H1 (cell line): ENCODE data around the gene LEMD1. TPM values are rescaled to one million over a fixed set of nuclear protein-coding genes. Genes with fewer than 3 reads are reported as not detected.

ENCODE experiments used
- GABPA ChIP-seq: IDR thresholded peaks from 2 replicates; pipeline ENCODE4 v1.6.1; 2011; ENCODE audit warnings: mild to moderate bottlenecking, low read length, moderate library complexity, borderline replicate concordance; ENCODE audit not compliant: insufficient read depth
- RFX5 ChIP-seq: IDR thresholded peaks from 2 replicates; pipeline ENCODE4 v1.6.1; 2011; ENCODE audit warnings: low read depth, low read length, improper control_type of control experiment, borderline replicate concordance
- RNF2 ChIP-seq: fragments of 200-900, 300-1000 bp; sonication (generic); IDR thresholded peaks from 2 replicates; pipeline ENCODE4 v1.7.1; 2016; ENCODE audit warnings: borderline replicate concordance, low read depth, mild to moderate bottlenecking, antibody characterized with exemption, low read length; ENCODE audit not compliant: poor library complexity, severe bottlenecking; ENCODE audit errors: missing control alignments
- TAF1 ChIP-seq: IDR thresholded peaks from 2 replicates; pipeline ENCODE4 v1.6.1; 2011; ENCODE audit warnings: mild to moderate bottlenecking, low read depth, low read length
- polyA plus RNA-seq, 7 experiments: library from polyadenylated mRNA; depleted of rRNA in 3 of 7; stranded (reverse) in 5 of 7; unstranded in 2 of 7; fragments of >200 nt in 5 of 7; fragments of 200-250 nt in 2 of 7; gene quantifications; 1 replicate in 5 of 7; 2 replicates in 1 of 7; 4 replicates in 1 of 7; pipeline versions ENCODE4 v1.2.1 to v1.2.3, GENCODE V29; 2011 to 2013; ENCODE audit warnings: missing spikeins in 2 of 7, mixed read lengths in 2 of 7
- total RNA-seq: library from RNA; stranded (reverse); fragmentation: NEBNext Ultra II Directional; extraction: Animal tissue kit (Norgen Biotek cat#: 25700); gene quantifications from 2 replicates; pipeline ENCODE4 v1.2.1, GENCODE V29; 2021
- TF ChIP-seq, protein P1 (sequence below): IDR thresholded peaks from 2 replicates; pipeline ENCODE4 v1.6.1; 2012; ENCODE audit warnings: inconsistent platforms

The LEMD1 gene
- total and polyA plus RNA-seq, 2 of the 8 experiments (the other 6 are each of a cell fraction or from before 2014, with no cell fraction given) = 10.0 to 10.5 TPM

DNA sequence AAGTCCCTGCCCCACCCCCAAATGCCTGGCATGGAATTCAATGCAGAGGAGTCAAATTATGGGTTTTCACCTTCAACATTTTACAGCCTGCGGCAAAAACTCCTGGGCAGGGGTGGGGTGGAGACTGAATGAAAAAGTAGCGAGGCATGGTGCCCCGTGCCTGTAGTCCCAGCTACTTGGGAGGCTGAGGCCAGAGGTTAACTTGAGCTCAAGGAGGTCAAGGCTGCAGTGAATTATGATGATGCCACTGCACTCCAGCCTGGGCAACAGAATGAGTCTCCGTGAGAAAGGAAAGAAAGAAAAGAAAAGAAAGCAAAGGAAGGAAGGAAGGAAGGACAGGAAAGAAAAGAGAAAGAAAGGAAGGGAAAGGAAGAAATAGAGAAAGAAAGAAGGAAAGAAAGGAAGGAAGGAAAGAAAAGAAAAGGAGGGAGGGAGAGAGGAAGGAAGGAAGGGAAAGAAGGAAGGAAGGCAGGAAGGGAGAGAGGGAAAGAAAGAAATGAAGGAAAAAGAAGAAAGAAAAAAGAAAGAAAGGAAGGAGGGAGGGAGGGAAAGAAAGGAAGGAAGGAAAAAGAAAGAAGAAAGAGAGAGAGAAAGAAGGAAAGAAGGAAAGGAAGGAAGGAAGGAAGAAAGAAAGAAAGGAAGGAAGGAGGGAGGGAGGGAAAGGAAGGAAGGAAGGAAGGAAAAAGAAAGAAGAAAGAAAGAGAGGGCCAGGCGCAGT, 11.1 kb downstream of the LEMD1 start (continued):
- TF ChIP-seq GABPA (no peak), RFX5 (no peak), TAF1 (no peak), RNF2 (no peak)
- TF ChIP-seq, protein P1, sequence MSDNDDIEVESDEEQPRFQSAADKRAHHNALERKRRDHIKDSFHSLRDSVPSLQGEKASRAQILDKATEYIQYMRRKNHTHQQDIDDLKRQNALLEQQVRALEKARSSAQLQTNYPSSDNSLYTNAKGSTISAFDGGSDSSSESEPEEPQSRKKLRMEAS = no peak
